Endothelial cell of umbilical vein (primary cell): ENCODE results near the gene PDCD1LG2. TPM values are rescaled to one million over a fixed set of nuclear protein-coding genes. Genes with fewer than 3 reads are reported as not detected.

ENCODE experiments used
- BruUV-seq: library from RNA; stranded (reverse); fragments of 400-500 nt; replicated peaks from 2 replicates; lab custom pipeline; 2021; lab: Mats Ljungman, UMichigan
- CTCF ChIA-PET: fragments of 300-600, 350-600 bp; sonication (Branson Sonifier 250); formaldehyde crosslinking; loops from one replicate; lab custom pipeline; 2021; ENCODE audit warnings: antibody characterized with exemption, inconsistent platforms; lab: Charles Lee
- POLR2A ChIA-PET: fragments of 300-600, 350-600 bp; sonication (Branson Sonifier 250); formaldehyde crosslinking; loops from one replicate; lab custom pipeline; 2021; ENCODE audit warnings: antibody characterized with exemption, inconsistent platforms; lab: Charles Lee
- DNase-seq: peaks from one replicate; pipeline ENCODE4 v3.0.0-alpha.2; 2011; ENCODE audit warnings: low read depth, low spot score
- FAIRE-seq: peaks from 2 replicates; lab custom pipeline; 2011; peaks lifted over from hg19 to GRCh38; lab: Jason Lieb, UNC
- H2AFZ ChIP-seq: 2 replicates; pipeline ENCODE4 v1.6.0; 2012; ENCODE audit warnings: low read depth, low read length, control low read depth, inconsistent platforms
- H3K27ac ChIP-seq: 2 replicates; pipeline ENCODE4 v1.5.1; 2011; ENCODE audit warnings: low read depth, mild to moderate bottlenecking, control low read depth, low read length, moderate library complexity; ENCODE audit not compliant: insufficient read depth
- H3K27me3 ChIP-seq, 2 experiments: 2 replicates each; pipeline versions ENCODE4 v1.6.0 to v1.6.1; 2011; ENCODE audit warnings: low read length in 2 of 2, mixed read lengths in 1 of 2; ENCODE audit not compliant: control insufficient read depth in 2 of 2, insufficient read depth in 2 of 2
- H3K36me3 ChIP-seq, 2 experiments: 2 replicates in 1 of 2; 3 replicates in 1 of 2; pipeline ENCODE4 v1.5.1; 2011; ENCODE audit warnings: low read length in 2 of 2, mild to moderate bottlenecking in 1 of 2, moderate library complexity in 1 of 2; ENCODE audit not compliant: control insufficient read depth in 2 of 2, insufficient read depth in 2 of 2; ENCODE audit errors: extremely low read depth in 1 of 2
- H3K4me1 ChIP-seq: 3 replicates; pipeline ENCODE4 v1.5.1; 2011; ENCODE audit warnings: mild to moderate bottlenecking, low read length; ENCODE audit not compliant: control insufficient read depth, insufficient read depth; ENCODE audit errors: extremely low read depth
- H3K4me2 ChIP-seq: 2 replicates; pipeline ENCODE4 v1.6.1; 2011; ENCODE audit warnings: low read length, control low read depth, mixed read lengths; ENCODE audit not compliant: insufficient read depth
- H3K4me3 ChIP-seq, 3 experiments: fragments of 200-600 bp in 1 of 3; sonication (generic), shearing (Covaris generic) in 1 of 3; replicated peaks in 1 of 3; 2 replicates each; pipeline ENCODE4 v1.5.1; 2011 to 2016; ENCODE audit warnings: control low read depth in 3 of 3, low read length in 3 of 3, mild to moderate bottlenecking in 2 of 3, inconsistent platforms in 1 of 3, low read depth in 1 of 3, moderate library complexity in 1 of 3; ENCODE audit not compliant: insufficient read depth in 1 of 3
- H3K79me2 ChIP-seq: 2 replicates; pipeline ENCODE4 v1.6.0; 2012; ENCODE audit warnings: low read length, inconsistent platforms; ENCODE audit not compliant: control insufficient read depth, insufficient read depth
- H3K9ac ChIP-seq: replicated peaks from 2 replicates; pipeline ENCODE3; 2011; ENCODE audit warnings: low read length, control low read depth; ENCODE audit not compliant: insufficient read depth; ENCODE audit errors: extremely low read depth
- H3K9me1 ChIP-seq: replicated peaks from 3 replicates; pipeline ENCODE4 v1.6.0; 2011; ENCODE audit warnings: mild to moderate bottlenecking, low read length; ENCODE audit not compliant: control insufficient read depth, insufficient read depth; ENCODE audit errors: extremely low read depth
- H3K9me3 ChIP-seq: replicated peaks from 2 replicates; pipeline ENCODE4 v1.5.1; 2012; ENCODE audit warnings: low read length, inconsistent platforms; ENCODE audit not compliant: control insufficient read depth, insufficient read depth
- H4K20me1 ChIP-seq: replicated peaks from 2 replicates; pipeline ENCODE3; 2011; ENCODE audit warnings: mild to moderate bottlenecking, low read length; ENCODE audit not compliant: control insufficient read depth, insufficient read depth; ENCODE audit errors: extremely low read depth
- CTCF ChIP-seq, 2 donors: IDR thresholded peaks; 1 replicate in 1 of 2; 2 replicates in 1 of 2; pipeline ENCODE4 v1.5.1; 2011; ENCODE audit warnings: low read length in 2 of 2, mild to moderate bottlenecking in 2 of 2, moderate library complexity in 2 of 2, control low read depth in 1 of 2, inconsistent platforms in 1 of 2, low read depth in 1 of 2; ENCODE audit not compliant: insufficient read depth in 1 of 2; ENCODE audit errors: extremely low read depth in 1 of 2
- EZH2 ChIP-seq: IDR thresholded peaks from 2 replicates; pipeline ENCODE4 v1.6.1; 2012; ENCODE audit warnings: borderline replicate concordance, low read depth, mild to moderate bottlenecking, moderate library complexity, low read length, inconsistent platforms; ENCODE audit not compliant: severe bottlenecking
- FOS ChIP-seq: IDR thresholded peaks from 2 replicates; pipeline ENCODE4 v1.6.1; 2011; ENCODE audit warnings: mild to moderate bottlenecking, low read length, moderate library complexity, borderline replicate concordance; ENCODE audit not compliant: insufficient read depth
- GATA2 ChIP-seq: IDR thresholded peaks from 2 replicates; pipeline ENCODE4 v1.7.0; 2011; ENCODE audit warnings: low read depth, mild to moderate bottlenecking, moderate library complexity, mixed read lengths, low read length; ENCODE audit not compliant: insufficient read length, insufficient read depth
- JUN ChIP-seq: IDR thresholded peaks from 2 replicates; pipeline ENCODE4 v1.6.1; 2011; ENCODE audit warnings: borderline replicate concordance, low read depth; ENCODE audit not compliant: insufficient read length, insufficient read depth
- MAX ChIP-seq: IDR thresholded peaks from 2 replicates; pipeline ENCODE4 v1.6.1; 2011; ENCODE audit not compliant: insufficient read depth, insufficient read length
- MYC ChIP-seq: IDR thresholded peaks from one replicate; pipeline ENCODE4 v1.6.1; 2011; ENCODE audit warnings: mild to moderate bottlenecking, low read depth, low read length
- POLR2A ChIP-seq: IDR thresholded peaks from 2 replicates; pipeline ENCODE4 v1.6.1; 2012; ENCODE audit warnings: low read depth, mild to moderate bottlenecking, control low read depth, low read length
- POLR2AphosphoS5 ChIP-seq: IDR thresholded peaks from 2 replicates; pipeline ENCODE4 v1.6.1; 2012; ENCODE audit warnings: low read depth, mild to moderate bottlenecking, control low read depth, low read length, moderate library complexity; ENCODE audit not compliant: insufficient read depth
- dilution Hi-C: fragments of 300-500 bp; cut with MboI; formaldehyde crosslinking; loops from one replicate; pipeline ENCODE4 v1.15.0; 2019; ENCODE audit warnings: low sequenced_read_pairs; ENCODE audit not compliant: extremely low pct_ligation_motif_present
- intact Hi-C: fragments of 100-400 bp; cut with micrococcal nuclease; formaldehyde crosslinking; loops from one replicate; pipeline ENCODE4 v1.10.0; 2022
- polyA plus RNA-seq, 4 experiments: library from polyadenylated mRNA; depleted of rRNA in 3 of 4; stranded (reverse) in 3 of 4; unstranded in 1 of 4; fragments of >200 nt; gene quantifications; 2 replicates each; pipeline versions ENCODE4 v1.2.1 to v1.2.3, GENCODE V29; 2011 to 2012; ENCODE audit warnings: missing spikeins in 1 of 4
- total RNA-seq: library from RNA; stranded (reverse); gene quantifications from 2 replicates; pipeline ENCODE4 v1.2.3, GENCODE V29; 2021

PDCD1LG2 gene
- total and polyA plus RNA-seq, 2 donors (not counting 3 experiments of a cell fraction or from before 2014, with no cell fraction given), result 7.9 to 9.5 TPM

GRCh38 chr9:5596173-5596572 lies 85.8 kb downstream of the PDCD1LG2 start:
- DNase-seq (peak; percentile 28), FAIRE-seq (no peak)
- intact Hi-C loops, result no loop called here
- Histone ChIP-seq H3K9me1 (no peaks in the 10 kb centered on the region), H3K4me3 (no peak overlapping the region), H3K4me2 (no peak overlapping the region), H4K20me1 (no peaks in the 10 kb centered on the region), H2AFZ (no peak overlapping the region), H3K9me3 (no peaks in the 10 kb centered on the region), H3K36me3 (no peaks in the 10 kb centered on the region), H3K9ac (no peak overlapping the region), H3K79me2 (no peaks in the 10 kb centered on the region), H3K4me1 (no peaks in the 10 kb centered on the region), H3K27me3 (no peaks in the 10 kb centered on the region), H3K27ac (no peak overlapping the region)
- dilution Hi-C loops, result no loop called here
- no TSS peak for BruUV-seq
- no peak for TF ChIP-seq POLR2AphosphoS5
- no peak for TF ChIP-seq POLR2A
- no peak for TF ChIP-seq MYC
- TF ChIP-seq FOS, result no peak
- TF ChIP-seq JUN, result no peak
- TF ChIP-seq MAX, result no peak
- no peak for TF ChIP-seq EZH2
- TF ChIP-seq GATA2, result no peak
- no peak for TF ChIP-seq CTCF (IDR thresholded peaks at IDR 0.05; ENCODE audit: extremely low read depth in 1 of 2, insufficient read depth in 1 of 2, low read depth in 1 of 2, low read length in 2 of 2)
- POLR2A ChIA-PET, result no interaction called here
- CTCF ChIA-PET, result interaction anchor here (0.7 to 2.5 kb wide), 4 partner anchors 146 to 836 kb away, joined by 3 to 12 read pairs (median 6); partner anchors contain the start of genes CD274 and INSL6
